OCI-LY7 (cell line): ENCODE results near the gene ZNF678. TPM values are rescaled to one million over a fixed set of nuclear protein-coding genes. Genes with fewer than 3 reads are reported as not detected.

Experiments
- BruUV-seq: library from RNA; stranded (reverse); fragments of 400-500 nt; replicated peaks from 2 replicates; lab custom pipeline; 2021; lab: Mats Ljungman, UMichigan
- CTCF ChIA-PET: fragments of 300-600 bp; sonication (Branson Sonifier 250); formaldehyde crosslinking; loops from one replicate; lab custom pipeline; 2022; ENCODE audit warnings: antibody characterized with exemption; ENCODE audit not compliant: unreplicated experiment; lab: Charles Lee
- POLR2A ChIA-PET: fragments of 300-600 bp; sonication (Branson Sonifier 250); formaldehyde crosslinking; loops from one replicate; lab custom pipeline; 2022; ENCODE audit warnings: antibody characterized with exemption; lab: Charles Lee
- DNase-seq: peaks from one replicate; pipeline ENCODE4 v3.0.0-alpha.2; 2015; ENCODE audit warnings: low spot score
- H2AFZ ChIP-seq: fragments of 200-600 bp; sonication (generic), shearing (Covaris generic); 2 replicates; pipeline ENCODE4 v1.6.1; 2014; ENCODE audit warnings: mild to moderate bottlenecking, antibody characterized with exemption, low read length, moderate library complexity
- H3K27ac ChIP-seq: fragments of 200-600 bp; sonication (generic); 2 replicates; pipeline ENCODE4 v1.5.1; 2014; ENCODE audit warnings: mixed run types, low read depth, mild to moderate bottlenecking, moderate library complexity, low read length, inconsistent platforms; ENCODE audit not compliant: poor library complexity, severe bottlenecking
- H3K36me3 ChIP-seq: fragments of 200-600 bp; sonication (generic); 2 replicates; pipeline ENCODE4 v1.6.1; 2014; ENCODE audit warnings: mild to moderate bottlenecking, antibody characterized with exemption, low read length, moderate library complexity, mixed read lengths; ENCODE audit not compliant: insufficient read depth
- H3K4me1 ChIP-seq: fragments of 200-600 bp; sonication (generic); 2 replicates; pipeline ENCODE4 v1.5.1; 2014; ENCODE audit warnings: mild to moderate bottlenecking, low read length; ENCODE audit not compliant: insufficient read depth, poor library complexity, severe bottlenecking
- H3K4me2 ChIP-seq: fragments of 200-600 bp; sonication (generic); 2 replicates; pipeline ENCODE4 v1.6.1; 2014; ENCODE audit warnings: mild to moderate bottlenecking, low read length
- H3K4me3 ChIP-seq: fragments of 200-600 bp; sonication (generic); 2 replicates; pipeline ENCODE4 v1.5.1; 2014; ENCODE audit warnings: mild to moderate bottlenecking, low read depth, low read length; ENCODE audit not compliant: poor library complexity, severe bottlenecking
- H3K79me2 ChIP-seq: fragments of 200-600 bp; sonication (generic); 2 replicates; pipeline ENCODE4 v1.6.1; 2016; ENCODE audit warnings: low read depth, mild to moderate bottlenecking, low read length, moderate library complexity, mixed read lengths; ENCODE audit not compliant: insufficient read depth
- H3K9me2 ChIP-seq: fragments of 200-600 bp; sonication (generic); 2 replicates; pipeline ENCODE4 v1.6.1; 2016; ENCODE audit warnings: mild to moderate bottlenecking, low read length, mixed read lengths; ENCODE audit not compliant: insufficient read depth
- H3K9me3 ChIP-seq: fragments of 200-600 bp; sonication (generic); 2 replicates; pipeline ENCODE4 v1.6.1; 2014; ENCODE audit warnings: mild to moderate bottlenecking, mixed run types, low read length, mixed read lengths
- H4K20me1 ChIP-seq: fragments of 200-600 bp; sonication (generic); 2 replicates; pipeline ENCODE4 v1.6.1; 2014; ENCODE audit warnings: mild to moderate bottlenecking, antibody characterized with exemption, low read length, moderate library complexity, mixed read lengths; ENCODE audit not compliant: insufficient read depth
- EZH2phosphoT487 ChIP-seq: fragments of 200-600 bp; sonication (generic); IDR thresholded peaks from 2 replicates; pipeline ENCODE4 v1.6.1; 2018; ENCODE audit warnings: low read depth, borderline replicate concordance, mild to moderate bottlenecking, mixed run types, antibody characterized with exemption, low read length, moderate library complexity, mixed read lengths
- intact Hi-C: fragments of 100-400 bp; cut with micrococcal nuclease; formaldehyde crosslinking; loops from one replicate; pipeline ENCODE4 v1.10.0; 2022; ENCODE audit not compliant: unreplicated experiment
- total RNA-seq, 2 experiments: library from RNA; depleted of rRNA in 1 of 2; stranded (reverse); fragments of >200 nt in 1 of 2; shearing (Covaris generic) in 1 of 2; gene quantifications; 2 replicates each; pipeline ENCODE4 v1.2.3, GENCODE V29; 2014 to 2022
- TF ChIP-seq, protein P1 (sequence below): fragments of 200-600 bp; sonication (generic); conservative IDR thresholded peaks from 2 replicates; pipeline ENCODE4 v1.5.1; 2014; ENCODE audit warnings: mild to moderate bottlenecking, antibody characterized with exemption, low read length, moderate library complexity, mixed read lengths

Gene ZNF678
- total RNA-seq, 2 experiments from 2014 or later, result 19.7 to 23.9 TPM

DNA sequence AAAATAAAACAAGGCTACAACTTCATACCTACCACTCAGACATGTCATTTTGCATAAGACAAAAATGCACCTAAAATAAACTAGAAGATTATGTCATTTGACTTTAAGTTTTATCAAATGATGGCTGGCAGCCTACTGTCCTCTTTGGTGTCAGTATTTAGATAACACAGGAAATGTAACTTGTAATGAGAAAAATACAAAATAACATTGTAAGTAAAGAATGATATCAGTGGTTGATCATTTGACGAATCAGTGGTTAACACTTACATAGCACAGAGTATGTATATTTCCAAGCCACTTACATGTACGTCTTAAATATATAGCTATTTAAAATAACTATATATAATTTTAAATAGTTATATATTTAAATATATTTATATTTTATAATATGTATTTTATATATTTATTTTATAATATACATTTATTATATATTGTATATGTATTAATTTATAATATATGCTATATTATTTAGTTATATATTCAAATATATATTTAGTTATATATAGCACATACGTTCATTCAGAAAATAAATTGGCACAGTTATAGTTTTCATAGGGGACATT is 44.1 kb downstream of the ZNF678 start:
- Histone ChIP-seq H3K4me1 (no peaks in the 10 kb centered on the region), H3K27ac (no peak overlapping the region), H4K20me1 (no peaks in the 10 kb centered on the region), H3K4me3 (no peak overlapping the region), H3K9me2 (no peaks in the 10 kb centered on the region), H3K4me2 (no peak overlapping the region), H3K9me3 (peaks cover 21% of the 10 kb centered on the region; the same call in 1 of the 2 replicates), H3K36me3 (peaks cover 40% of the 10 kb centered on the region), H2AFZ (no peak overlapping the region), H3K79me2 (no peaks in the 10 kb centered on the region)
- intact Hi-C loops, result no loop called here
- ChIA-PET CTCF (no interaction called here), POLR2A (no interaction called here)
- BruUV-seq, result no TSS peak
- no peak for DNase-seq
- TF ChIP-seq, protein P1, sequence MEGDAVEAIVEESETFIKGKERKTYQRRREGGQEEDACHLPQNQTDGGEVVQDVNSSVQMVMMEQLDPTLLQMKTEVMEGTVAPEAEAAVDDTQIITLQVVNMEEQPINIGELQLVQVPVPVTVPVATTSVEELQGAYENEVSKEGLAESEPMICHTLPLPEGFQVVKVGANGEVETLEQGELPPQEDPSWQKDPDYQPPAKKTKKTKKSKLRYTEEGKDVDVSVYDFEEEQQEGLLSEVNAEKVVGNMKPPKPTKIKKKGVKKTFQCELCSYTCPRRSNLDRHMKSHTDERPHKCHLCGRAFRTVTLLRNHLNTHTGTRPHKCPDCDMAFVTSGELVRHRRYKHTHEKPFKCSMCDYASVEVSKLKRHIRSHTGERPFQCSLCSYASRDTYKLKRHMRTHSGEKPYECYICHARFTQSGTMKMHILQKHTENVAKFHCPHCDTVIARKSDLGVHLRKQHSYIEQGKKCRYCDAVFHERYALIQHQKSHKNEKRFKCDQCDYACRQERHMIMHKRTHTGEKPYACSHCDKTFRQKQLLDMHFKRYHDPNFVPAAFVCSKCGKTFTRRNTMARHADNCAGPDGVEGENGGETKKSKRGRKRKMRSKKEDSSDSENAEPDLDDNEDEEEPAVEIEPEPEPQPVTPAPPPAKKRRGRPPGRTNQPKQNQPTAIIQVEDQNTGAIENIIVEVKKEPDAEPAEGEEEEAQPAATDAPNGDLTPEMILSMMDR, result no peak
- no peak for TF ChIP-seq EZH2phosphoT487

DNA sequence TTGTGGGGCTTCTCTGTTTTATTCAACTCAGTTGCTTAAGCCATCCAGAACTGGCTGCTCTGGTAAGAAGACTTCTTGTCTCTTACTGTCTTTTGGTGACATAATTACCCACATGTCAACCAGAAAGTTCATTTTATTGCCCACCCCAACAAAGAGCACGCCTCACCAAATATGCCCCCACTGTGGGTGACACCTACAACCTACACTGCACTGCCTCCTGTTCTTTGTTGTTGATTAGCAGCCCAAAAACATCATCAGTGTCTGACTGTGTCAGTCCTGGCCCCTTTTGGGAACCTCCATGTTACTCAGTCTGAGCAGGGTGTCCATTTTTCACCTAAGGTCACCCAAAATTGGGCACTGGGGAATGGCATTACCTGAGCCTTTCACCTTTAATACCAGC is 49.3 kb downstream of the ZNF678 start:
- H3K36me3 ChIP-seq, result peaks cover 43% of the 10 kb centered on the region
- no peak for TF ChIP-seq EZH2phosphoT487
- peaks cover 20% of the 10 kb centered on the region; the same call in 1 of the 2 replicates for H3K9me3 ChIP-seq
- intact Hi-C loops, result no loop called here
- H3K4me2 ChIP-seq, result no peak overlapping the region
- ChIA-PET POLR2A (no interaction called here), CTCF (no interaction called here)
- H3K9me2 ChIP-seq, result no peaks in the 10 kb centered on the region
- no peaks in the 10 kb centered on the region for H4K20me1 ChIP-seq
- no peaks in the 10 kb centered on the region for H3K4me1 ChIP-seq
- no TSS peak for BruUV-seq
- no peak overlapping the region for H3K4me3 ChIP-seq
- no peak overlapping the region for H3K27ac ChIP-seq
- no peak for DNase-seq
- no peak overlapping the region for H2AFZ ChIP-seq
- no peaks in the 10 kb centered on the region for H3K79me2 ChIP-seq

DNA sequence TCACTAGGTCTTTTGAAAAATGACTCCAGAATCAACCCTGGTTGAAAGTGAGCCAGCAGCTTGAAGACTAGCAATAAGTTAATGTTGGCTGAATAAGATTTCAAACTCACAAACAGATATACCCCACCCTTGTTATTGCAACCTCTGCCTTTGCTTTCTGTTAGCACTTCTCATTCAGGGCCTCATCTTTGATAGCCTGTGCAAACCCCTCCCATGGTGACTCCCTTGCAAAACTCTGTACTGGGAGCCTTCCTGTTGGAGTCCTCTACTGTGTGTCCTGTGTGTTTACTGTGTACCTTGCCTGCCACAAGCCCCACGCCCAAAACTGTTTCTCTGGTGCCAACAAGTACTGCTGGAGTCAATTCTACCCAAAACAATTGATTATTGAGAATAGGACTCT is 50.2 kb downstream of the ZNF678 start:
- intact Hi-C loops, result no loop called here
- TF ChIP-seq, protein P1, result no peak
- TF ChIP-seq EZH2phosphoT487, result no peak
- ChIA-PET POLR2A (no interaction called here), CTCF (no interaction called here)
- Histone ChIP-seq H3K27ac (no peak overlapping the region), H3K4me3 (no peak overlapping the region), H3K4me1 (no peaks in the 10 kb centered on the region), H4K20me1 (no peaks in the 10 kb centered on the region), H3K9me3 (peaks cover 18% of the 10 kb centered on the region; the same call in 1 of the 2 replicates), H3K4me2 (no peak overlapping the region), H3K79me2 (no peaks in the 10 kb centered on the region), H3K9me2 (no peaks in the 10 kb centered on the region), H3K36me3 (peaks cover 42% of the 10 kb centered on the region), H2AFZ (no peak overlapping the region)
- BruUV-seq, result no TSS peak
- no peak for DNase-seq
